H7 (cell line): Measurements from ENCODE around the gene ERC2. TPM values are rescaled to one million over a fixed set of nuclear protein-coding genes. Genes with fewer than 3 reads are reported as not detected.

ENCODE experiments used
- DNase-seq: peaks from one replicate; pipeline ENCODE4 v3.0.0; 2012
- H3K27me3 ChIP-seq: 2 replicates; pipeline ENCODE4 v1.6.0; 2011; ENCODE audit warnings: mild to moderate bottlenecking, low read length; ENCODE audit not compliant: control insufficient read depth, insufficient read depth
- H3K36me3 ChIP-seq: replicated peaks from 2 replicates; pipeline ENCODE4 v1.5.1; 2011; ENCODE audit warnings: low read length; ENCODE audit not compliant: control insufficient read depth, insufficient read depth
- H3K4me3 ChIP-seq: 2 replicates; pipeline ENCODE4 v1.5.1; 2011; ENCODE audit warnings: low read depth, mild to moderate bottlenecking, control low read depth, low read length, moderate library complexity; ENCODE audit not compliant: insufficient read depth
- total RNA-seq: library from RNA; depleted of rRNA; stranded (reverse); fragments of >200 nt; shearing (Covaris generic); gene quantifications from 2 replicates; pipeline ENCODE4 v1.2.3, GENCODE V29; 2014

ERC2 gene
- total RNA-seq, 1 experiment from 2014 or later, result 2.4 TPM

DNA sequence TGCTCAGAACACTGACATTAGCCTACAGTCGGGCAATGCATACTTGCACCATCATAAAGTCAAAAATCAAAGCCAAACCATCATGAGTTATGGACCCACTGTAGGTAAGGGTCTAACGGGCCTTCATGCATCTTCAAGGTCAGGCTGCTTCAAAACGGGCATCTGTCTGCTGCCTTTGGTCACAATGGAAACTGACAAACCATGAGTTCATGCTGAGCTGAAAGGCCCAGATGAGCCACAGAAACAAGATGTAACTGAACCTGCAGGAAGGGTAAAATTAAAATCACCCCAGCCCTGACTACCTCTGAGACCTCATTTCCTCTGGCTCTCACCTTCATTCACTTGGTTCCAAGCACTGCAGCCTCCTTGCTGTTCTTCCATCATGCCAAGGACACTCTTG is 143.8 kb downstream of the ERC2 start:
- H3K4me3 ChIP-seq, result no peak overlapping the region
- H3K36me3 ChIP-seq, result no peaks in the 10 kb centered on the region

DNA sequence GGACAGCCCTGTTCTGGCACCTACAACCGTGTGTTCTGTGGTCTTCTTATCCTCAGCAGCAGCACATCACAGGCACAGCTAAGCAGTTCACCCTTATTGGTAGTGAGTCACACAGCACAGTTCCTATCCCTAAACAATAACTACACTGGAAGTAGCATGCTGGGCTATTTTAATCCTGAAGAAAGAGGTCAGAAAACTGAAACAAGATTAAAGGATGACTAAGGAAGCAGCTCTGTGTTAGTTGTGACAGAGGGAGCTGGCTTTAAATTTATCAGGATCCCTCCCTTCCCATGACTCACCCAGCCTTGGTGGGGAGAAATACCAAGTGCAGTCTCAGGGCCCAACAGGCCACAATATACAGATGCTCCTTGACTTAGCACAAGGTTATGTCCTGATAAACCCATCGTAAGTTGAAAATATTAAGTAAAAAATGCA is 144.3 kb downstream of the ERC2 start:
- Histone ChIP-seq H3K27me3 (no peaks in the 10 kb centered on the region), H3K4me3 (no peak overlapping the region), H3K36me3 (no peaks in the 10 kb centered on the region)
- no peak for DNase-seq

More for the DNA sequence above, 143.8 kb downstream of the ERC2 start:
- DNase-seq, result no peak
- no peaks in the 10 kb centered on the region for H3K27me3 ChIP-seq

DNA sequence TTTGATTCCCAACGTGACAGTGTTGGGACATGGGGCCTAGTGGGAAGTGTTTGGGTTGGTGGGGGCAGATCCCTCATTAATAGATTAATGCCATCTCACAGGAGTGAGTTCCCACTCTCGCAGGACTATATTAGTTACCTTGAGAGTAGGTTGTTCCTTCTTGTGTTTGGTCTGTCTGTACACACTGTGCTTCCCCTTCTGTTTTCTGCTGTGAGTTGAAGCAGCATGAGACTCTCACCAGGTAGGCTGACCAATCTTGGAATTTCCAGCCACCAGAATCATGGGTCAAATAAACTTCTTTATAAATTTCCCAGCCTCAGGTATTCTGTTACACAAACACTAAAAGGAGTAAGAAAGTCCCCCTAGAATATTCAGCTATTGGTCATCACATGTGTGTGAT is 145.4 kb downstream of the ERC2 start:
- Histone ChIP-seq H3K27me3 (no peaks in the 10 kb centered on the region), H3K36me3 (no peaks in the 10 kb centered on the region), H3K4me3 (no peak overlapping the region)
- DNase-seq, result no peak

DNA sequence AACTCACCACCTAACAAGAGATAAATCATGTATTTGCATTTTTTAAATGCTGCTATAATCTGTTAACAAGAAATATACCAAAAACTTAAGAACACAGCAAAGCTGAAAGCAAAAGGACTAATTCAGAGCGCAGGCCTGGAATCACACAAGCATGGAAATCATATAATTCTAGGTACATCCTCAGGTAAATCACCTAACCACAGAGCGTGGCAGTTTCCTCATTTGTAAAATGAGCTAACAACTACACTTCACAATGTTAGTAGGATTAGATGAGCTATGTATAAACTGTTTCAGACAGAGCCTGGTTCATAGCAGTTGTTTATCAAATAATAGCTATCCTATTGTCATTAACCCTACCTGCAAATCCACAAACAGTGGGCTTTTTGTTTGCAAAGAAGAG is 146.4 kb downstream of the ERC2 start:
- no peak overlapping the region for H3K4me3 ChIP-seq
- DNase-seq, result no peak
- H3K36me3 ChIP-seq, result no peaks in the 10 kb centered on the region
- H3K27me3 ChIP-seq, result no peaks in the 10 kb centered on the region

DNA sequence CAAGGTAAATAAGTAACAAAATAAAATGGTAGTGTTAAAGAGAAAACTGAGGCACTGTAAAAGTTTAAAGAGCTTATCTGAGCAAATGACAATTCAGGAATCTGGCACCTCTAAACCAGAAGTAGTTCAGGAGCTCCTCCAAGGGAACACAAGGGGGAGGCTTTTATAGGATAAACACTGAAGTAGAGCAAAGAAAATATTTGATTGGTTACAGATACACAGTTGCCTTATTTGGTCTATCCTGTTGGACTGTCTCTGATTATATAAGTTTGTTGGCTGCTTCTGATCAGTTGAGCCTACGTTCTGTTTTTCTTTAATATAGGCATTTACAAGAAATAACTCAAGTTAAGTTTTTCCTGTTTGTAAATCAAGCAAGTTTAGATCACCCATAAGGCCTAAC is 146.9 kb downstream of the ERC2 start:
- Histone ChIP-seq H3K27me3 (no peaks in the 10 kb centered on the region), H3K36me3 (no peaks in the 10 kb centered on the region), H3K4me3 (no peak overlapping the region)
- DNase-seq, result no peak

DNA sequence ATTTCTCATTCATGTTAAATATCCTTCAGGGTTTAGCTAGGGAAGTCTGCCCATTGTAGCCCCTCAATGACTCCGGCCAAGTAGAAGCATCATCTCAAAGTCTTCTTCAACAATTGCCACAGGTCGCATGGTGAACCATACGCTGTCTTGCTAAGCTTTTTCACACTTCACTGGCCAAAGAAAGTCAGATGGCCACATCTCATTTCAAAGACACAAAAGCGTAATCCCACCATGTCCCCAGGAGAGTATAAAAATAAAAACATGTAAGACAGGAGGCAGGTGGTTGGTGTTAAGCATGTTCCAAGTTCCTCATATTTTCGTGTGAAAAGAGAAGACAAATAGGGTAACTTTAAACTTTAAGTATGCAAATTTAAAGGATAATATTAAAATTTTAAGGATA is 147.4 kb downstream of the ERC2 start:
- no peaks in the 10 kb centered on the region for H3K36me3 ChIP-seq
- no peak for DNase-seq
- no peaks in the 10 kb centered on the region for H3K27me3 ChIP-seq
- H3K4me3 ChIP-seq, result no peak overlapping the region

DNA sequence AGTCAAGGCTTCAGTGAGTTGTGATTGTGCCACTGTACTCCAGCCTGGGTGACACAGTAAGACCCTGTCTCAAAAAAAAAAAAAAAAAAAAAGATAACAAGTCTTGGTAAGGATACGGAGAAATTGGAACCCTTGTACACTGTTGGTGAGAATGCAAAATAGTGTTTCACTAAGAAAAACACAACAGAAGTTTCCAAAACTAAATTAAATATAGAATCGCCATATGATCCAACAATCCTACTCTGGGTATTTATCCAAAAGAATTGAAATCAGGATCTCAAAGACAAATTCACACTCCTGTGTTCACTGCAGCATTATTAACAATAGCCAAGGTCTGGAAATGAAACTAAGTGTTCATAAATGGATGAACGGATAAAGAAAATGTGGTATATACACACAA is 149.4 kb downstream of the ERC2 start:
- Histone ChIP-seq H3K4me3 (no peak overlapping the region), H3K36me3 (no peaks in the 10 kb centered on the region), H3K27me3 (no peaks in the 10 kb centered on the region)
- no peak for DNase-seq

DNA sequence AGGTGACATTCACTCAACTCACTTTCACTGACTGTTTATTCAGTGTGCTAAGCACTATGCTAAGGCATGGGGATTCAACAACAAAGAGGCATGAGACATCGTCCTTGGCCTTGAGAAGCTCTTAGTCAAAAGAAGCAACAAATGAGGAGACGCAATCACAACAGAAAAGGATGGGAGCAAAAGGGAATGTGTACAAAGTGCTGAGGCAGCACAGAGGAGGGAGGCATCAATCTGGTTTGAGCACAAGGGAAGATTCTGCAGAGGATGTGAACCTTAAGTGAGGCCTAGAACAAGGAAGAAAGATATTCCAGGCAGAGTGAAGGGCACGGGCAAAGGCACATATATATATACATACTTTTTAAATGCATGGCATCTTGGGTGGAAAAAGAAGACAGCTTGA is 151.3 kb downstream of the ERC2 start:
- no peaks in the 10 kb centered on the region for H3K27me3 ChIP-seq
- H3K36me3 ChIP-seq, result no peaks in the 10 kb centered on the region
- no peak for DNase-seq
- H3K4me3 ChIP-seq, result no peak overlapping the region

DNA sequence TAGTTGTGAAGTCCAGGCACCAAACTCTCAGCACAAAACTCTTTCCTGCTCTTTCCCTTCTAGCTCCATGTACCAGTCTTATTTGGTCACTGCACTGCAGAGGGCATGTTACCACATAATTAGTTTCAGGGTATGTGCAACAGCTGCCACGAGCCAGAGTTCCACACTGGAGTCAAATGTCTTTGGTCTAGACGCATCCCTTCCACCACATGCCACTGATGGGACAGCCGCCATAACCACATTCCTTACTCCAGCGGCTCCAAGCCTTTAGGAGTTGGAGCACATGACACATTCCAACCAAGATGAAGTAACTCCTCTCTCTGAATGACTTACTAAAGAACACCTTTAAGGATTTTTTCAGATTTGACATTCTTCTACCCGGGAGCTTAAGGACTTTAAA is 153.4 kb downstream of the ERC2 start:
- Histone ChIP-seq H3K4me3 (no peak overlapping the region), H3K27me3 (no peaks in the 10 kb centered on the region), H3K36me3 (no peaks in the 10 kb centered on the region)
- no peak for DNase-seq

DNA sequence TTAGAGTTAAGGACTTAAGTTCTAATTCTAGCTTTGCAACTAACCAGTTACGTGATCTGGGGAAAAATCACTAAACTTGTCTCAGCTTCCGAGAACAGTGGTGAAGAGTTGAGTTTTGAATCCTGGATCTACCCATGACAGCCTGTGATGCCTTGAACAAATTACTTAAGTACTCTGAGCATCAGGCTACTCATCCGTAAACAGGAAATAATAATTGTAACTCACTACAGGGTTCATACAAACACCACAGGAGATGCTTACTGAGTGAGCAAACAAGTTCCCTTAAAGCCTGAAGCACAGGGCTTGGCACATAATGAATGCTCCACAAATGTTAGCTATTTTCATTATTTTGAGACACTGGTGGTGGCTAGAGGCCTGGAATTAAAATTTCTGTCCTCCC is 158.8 kb downstream of the ERC2 start:
- DNase-seq, result no peak
- Histone ChIP-seq H3K27me3 (no peaks in the 10 kb centered on the region), H3K36me3 (no peaks in the 10 kb centered on the region; the same call in 1 of the 2 replicates), H3K4me3 (no peak overlapping the region)

DNA sequence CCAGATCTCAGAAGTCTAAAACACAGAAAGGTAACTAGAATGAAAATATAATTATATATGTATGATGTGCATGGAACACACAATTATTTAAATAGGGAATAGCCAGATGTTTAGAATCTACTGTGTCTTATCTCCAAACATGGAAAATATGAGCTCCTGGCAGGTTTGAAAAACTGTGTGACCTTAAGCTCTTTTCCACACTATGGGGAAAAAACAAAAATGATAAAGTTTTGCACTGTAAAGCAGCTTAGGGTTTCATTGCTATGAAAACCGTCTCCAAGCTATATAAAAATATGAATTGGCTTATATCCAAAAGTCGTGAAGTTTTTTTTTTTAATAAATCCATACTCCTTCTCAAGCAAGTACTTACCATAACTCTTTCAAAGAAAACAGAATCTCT is 159.8 kb downstream of the ERC2 start:
- no peak for DNase-seq
- Histone ChIP-seq H3K36me3 (no peaks in the 10 kb centered on the region; the same call in 1 of the 2 replicates), H3K4me3 (no peak overlapping the region)

DNA sequence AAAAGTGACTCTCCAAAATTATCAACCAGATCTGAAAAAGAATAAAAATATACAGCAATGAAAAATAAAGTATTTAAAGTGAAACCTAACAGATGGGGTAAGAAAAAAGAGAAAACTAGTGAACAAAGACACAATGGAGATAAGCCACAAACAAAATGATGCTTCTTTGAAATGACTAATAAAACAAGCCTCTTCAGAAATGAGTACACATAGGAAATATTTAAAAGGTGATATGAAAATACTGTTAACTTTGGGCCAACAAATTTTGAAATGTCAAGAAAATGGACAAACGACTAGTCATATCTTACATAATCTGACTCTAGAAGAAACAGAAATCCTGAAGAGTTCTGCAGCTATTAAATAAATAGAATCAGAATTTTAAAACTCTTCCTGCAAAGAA is 164.2 kb downstream of the ERC2 start:
- Histone ChIP-seq H3K27me3 (no peaks in the 10 kb centered on the region), H3K36me3 (no peaks in the 10 kb centered on the region; the same call in 1 of the 2 replicates), H3K4me3 (no peak overlapping the region)
- no peak for DNase-seq

More for the DNA sequence above, 159.8 kb downstream of the ERC2 start:
- no peaks in the 10 kb centered on the region for H3K27me3 ChIP-seq

DNA sequence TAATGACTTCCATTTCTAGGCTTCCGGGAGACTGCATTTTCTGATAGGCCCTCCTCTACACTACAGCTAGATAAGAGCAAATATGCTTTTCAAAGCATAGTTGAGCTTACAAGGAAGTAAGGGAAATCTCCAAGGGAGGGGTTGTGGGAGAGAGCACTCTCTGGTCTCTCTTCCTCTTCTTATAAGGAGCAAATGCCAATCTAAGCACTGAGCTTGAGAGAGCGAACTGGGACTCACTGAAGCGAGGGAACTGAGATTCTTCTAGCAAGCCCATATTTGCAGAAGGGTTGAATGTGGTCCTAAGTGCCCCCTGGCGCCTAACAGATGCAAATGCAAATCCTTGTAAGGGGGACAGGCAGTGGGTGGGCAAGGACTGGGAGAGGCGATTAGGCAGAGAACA is 164.8 kb downstream of the ERC2 start:
- DNase-seq, result peak; percentile 72
- H3K4me3 ChIP-seq, result no peak overlapping the region
- H3K36me3 ChIP-seq, result no peaks in the 10 kb centered on the region; the same call in 1 of the 2 replicates
- no peaks in the 10 kb centered on the region for H3K27me3 ChIP-seq

DNA sequence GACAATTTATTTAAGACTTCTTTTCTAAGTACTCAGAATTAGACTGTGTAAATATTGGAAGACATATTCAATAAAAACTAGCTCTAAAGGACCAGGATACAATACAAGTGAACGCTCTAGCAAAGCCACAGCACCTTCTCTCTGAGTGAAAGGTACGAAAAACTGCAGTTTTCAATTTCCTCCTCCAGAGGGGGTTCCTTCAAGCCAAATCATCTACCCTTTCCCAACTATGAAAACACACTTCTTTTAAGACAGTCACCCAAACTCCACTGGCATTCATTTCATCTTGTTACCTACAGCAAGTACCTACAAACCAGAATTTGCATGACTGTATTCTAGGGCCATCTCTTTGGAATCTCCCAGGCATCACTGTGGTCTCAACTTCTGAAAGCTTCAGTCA is 165.8 kb downstream of the ERC2 start:
- H3K36me3 ChIP-seq, result no peaks in the 10 kb centered on the region; the same call in 1 of the 2 replicates
- peak; percentile 33 for DNase-seq
- H3K4me3 ChIP-seq, result no peak overlapping the region
- no peaks in the 10 kb centered on the region for H3K27me3 ChIP-seq

DNA sequence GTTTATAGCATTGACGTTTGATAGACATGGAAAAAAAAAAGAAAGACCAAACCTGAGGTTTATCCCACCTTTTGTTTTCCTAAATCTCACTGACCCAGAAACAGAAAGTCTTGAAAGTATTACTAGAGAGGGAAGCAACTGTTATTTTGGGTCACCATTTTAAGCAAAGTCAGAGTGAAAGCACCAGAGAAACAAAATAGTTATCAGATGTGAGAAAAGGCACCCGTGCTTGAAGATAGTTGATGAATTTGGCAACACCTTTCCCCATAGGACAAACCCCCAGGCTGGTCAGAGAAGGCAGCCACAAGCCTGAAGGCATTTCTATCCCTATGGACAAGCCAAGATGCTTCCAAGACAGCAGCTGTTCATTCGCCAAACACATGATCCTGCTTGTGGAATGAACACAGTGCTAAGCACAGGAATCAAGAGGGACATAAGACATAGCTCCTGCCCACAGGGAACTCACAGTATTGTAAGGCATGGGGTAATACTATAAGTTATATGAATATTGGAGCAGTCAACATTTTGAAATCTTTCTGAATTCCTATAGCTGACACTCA is 170.9 kb downstream of the ERC2 start:
- Histone ChIP-seq H3K36me3 (no peaks in the 10 kb centered on the region), H3K4me3 (no peak overlapping the region), H3K27me3 (no peaks in the 10 kb centered on the region)
- no peak for DNase-seq

DNA sequence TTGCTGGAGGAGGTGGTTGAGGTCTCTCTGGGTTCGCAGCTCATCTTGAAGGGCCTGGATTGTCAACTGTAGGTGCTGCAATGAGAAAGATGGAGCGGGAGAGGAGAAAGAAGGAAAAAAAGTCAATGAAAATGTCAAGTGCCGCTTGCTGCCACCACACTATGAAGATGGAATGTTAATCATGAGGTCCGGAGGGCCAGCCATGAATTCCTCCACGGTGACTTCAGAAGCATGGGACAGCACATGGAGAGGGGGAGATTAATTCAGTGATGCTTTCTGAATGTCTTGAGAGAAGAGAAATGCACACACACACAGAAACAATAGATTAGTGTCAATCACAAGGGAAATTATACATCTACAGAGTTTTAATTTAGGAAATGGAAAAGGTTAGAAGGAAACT is 171.9 kb downstream of the ERC2 start:
- no peak for DNase-seq
- Histone ChIP-seq H3K27me3 (no peaks in the 10 kb centered on the region), H3K36me3 (no peaks in the 10 kb centered on the region), H3K4me3 (no peak overlapping the region)
